ENCODE data around the gene POU2AF1. TPM values are rescaled to one million over a fixed set of nuclear protein-coding genes. Genes with fewer than 3 reads are reported as not detected.

Gene POU2AF1
- total RNA-seq, 1 donor from 2014 or later = not detected

DNA sequence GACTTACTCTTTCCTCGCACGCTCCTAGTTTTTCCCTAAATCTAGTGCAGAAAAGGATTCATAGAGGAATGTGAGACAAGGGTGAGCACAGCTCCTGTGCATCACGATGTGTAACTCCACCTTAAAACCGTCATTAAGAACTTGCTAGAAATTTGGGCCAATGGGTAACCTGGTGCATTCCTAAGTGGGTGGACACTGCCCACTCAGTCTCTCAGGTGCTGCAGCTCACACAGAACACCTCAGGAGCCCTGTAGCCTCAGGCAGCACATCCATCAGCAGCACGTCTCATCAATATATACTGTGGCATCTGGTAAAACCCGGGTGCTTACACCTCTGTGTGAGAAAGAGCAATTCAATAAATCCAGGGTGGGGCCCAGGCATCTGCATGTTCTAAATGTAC, 68.4 kb downstream of the POU2AF1 start:
- no peak for DNase-seq

- no peak for DNase-seq
Observed at GRCh38 chr11:111310088-111310487, 69.0 kb downstream of the POU2AF1 start.

- DNase-seq = no peak
Observed at GRCh38 chr11:111309215-111309915, 69.7 kb downstream of the POU2AF1 start.

DNA sequence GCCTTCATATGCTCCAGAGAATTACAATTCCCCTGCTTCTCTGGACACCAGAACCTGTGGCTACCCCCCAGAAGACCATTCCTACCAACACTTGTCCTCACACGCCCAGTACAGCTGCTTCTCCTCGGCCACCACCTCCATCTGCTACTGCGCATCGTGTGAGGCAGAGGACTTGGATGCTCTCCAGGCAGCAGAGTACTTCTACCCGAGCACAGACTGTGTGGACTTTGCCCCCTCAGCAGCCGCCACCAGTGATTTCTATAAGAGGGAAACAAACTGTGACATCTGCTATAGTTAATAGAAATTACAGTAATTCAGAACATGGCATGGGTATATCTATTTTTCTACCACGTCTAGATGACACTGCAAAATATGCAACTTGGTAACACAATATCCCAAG, 70.9 kb downstream of the POU2AF1 start:
- DNase-seq = no peak

DNA sequence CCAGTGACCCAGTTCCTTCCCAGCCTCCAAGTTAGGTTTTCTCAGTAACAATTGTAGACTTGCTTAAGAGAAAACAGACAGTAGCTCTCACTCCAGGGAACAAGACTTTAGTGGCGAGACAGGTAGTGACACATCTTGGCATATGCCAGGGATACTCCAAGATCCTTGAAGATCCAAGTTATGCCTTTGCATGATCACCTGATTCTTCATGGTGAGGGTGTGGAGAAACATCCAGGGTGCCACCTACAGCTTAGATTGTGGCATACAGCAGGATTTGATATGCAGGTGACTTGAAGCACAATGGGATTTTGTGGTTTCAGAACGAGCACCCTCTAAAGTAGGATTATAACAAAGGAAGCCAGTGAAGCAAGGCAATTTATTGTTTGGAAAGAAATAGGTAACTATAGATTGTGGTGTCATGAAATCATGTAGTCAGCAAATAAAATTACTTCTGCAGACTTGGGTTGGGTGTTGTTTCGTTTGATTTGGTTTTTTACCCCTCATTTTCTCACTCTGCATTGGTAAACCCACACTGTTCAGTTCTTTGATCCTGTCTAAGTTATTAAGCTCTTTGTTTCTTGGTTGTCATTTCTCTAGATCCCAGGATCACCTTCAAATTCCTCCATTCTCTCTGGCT, 71.5 kb downstream of the POU2AF1 start:
- no peak for DNase-seq

DNA sequence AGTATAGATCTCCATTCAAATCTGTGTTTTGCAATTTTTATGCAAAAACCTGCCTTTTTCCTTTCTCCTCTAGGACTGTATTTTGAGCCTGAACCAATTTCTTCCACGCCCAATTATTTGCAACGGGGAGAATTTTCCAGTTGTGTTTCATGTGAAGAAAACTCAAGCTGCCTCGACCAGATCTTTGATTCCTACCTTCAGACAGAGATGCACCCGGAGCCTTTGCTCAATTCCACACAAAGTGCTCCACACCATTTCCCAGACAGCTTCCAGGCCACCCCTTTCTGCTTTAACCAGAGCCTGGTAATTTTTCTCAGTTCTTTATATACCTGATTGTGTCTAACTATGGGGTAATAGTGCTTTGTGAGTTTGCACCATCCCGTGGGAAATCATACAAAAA, 72.8 kb downstream of the POU2AF1 start:
- no peak for DNase-seq

GRCh38 chr11:111305876-111306275, 73.2 kb downstream of the POU2AF1 start:
- no peak for DNase-seq

DNA sequence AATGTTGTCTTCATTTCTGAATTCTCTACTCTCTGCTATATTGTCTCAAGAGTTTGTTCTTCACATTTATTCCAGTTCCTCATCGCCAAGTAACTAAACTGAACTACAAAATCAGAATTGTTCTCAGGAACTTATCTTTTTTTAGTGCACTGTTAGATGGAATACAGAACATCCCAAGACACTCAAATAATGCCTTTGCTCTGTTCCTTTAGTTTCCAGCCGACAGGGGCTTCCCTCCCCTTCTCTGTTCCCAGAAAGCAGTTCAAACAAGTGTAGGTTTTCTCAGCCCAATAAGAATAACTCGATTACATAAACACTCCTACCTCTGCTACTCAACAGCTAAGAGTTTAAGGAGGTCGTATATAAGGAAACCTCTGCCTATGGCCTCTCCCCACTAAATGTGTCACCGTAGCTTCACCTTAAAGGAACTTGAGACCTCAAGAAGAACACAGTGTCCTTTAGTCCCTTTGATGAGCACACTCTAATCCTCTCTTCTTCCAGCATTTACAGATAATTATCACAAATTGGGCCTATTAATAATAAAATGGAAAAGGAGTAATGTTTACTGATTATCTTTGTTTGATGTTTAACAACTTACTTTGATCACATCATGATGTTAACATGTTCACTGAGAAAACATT, 73.8 kb downstream of the POU2AF1 start:
- no peak for DNase-seq

DNA sequence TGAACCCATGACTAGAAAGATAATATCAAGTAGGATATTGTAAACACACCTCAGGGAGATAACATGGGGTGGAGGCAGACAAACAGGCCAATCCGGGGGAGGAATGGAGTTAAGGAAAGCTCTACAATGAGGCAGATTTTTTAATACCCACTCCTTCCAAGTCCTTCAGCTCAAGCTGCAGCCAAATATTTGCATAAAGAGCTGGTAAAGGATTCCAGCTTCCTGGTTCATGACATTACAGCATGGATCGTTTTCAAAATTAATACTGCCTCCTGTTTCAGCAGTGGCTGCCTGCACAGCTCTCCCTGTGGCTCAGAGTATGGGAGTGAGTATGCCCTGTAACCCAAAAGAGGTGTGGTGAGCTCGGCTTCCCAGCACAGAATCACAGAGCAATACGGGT, 75.6 kb downstream of the POU2AF1 start:
- no peak for DNase-seq

DNA sequence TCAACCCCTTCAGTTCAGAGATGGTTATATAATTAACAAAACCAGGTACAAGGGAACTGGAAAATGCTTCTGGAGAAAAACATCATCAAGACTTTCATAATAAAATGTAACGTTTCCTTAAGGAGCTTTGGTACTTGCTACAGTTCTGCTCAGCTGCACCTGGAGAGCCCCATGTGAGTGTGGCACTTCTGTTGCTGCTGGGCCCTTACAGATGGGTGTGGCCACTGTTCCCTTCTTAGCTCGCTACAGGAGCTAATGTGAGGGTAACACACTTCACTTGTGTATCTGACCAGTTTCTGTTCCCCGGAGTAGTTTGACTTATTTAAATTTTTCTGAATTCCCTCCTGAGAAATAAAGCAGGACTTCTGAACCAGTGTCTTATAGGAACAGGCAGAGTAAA, 76.8 kb downstream of the POU2AF1 start:
- no peak for DNase-seq

Small RNA genes lying within 50 kb of the gene (small RNA-seq; reads per million reads assigned to genes)
- not detected for gene MIR4491
- 0.49 reads per million, percentile 48 among the genes with 10 or more reads in this experiment for gene RNU2-60P

Other genes starting within 250 kb of the POU2AF1 start
- gene POU2AF2, start 133.6 kb downstream of the POU2AF1 start, total RNA-seq = not detected
- 0.47 TPM for gene POU2AF3, start 80.7 kb downstream of the POU2AF1 start, total RNA-seq
- not detected for gene BTG4, start 133.1 kb upstream of the POU2AF1 start, total RNA-seq
- not detected for gene HOATZ, start 135.5 kb upstream of the POU2AF1 start, total RNA-seq
- gene LAYN, start 161.4 kb upstream of the POU2AF1 start, total RNA-seq = 4.4 TPM
- 12.6 TPM for gene SIK2, start 223.2 kb upstream of the POU2AF1 start, total RNA-seq